GM10266 (cell line): ENCODE results near the gene OR51G2.

Experiments used
- DNase-seq: peaks from one replicate; pipeline ENCODE4 v3.0.0; 2012; ENCODE audit errors: extremely low spot score
- TF ChIP-seq, protein P1 (sequence below): IDR thresholded peaks from 2 replicates; pipeline ENCODE4 v1.5.1; 2012; ENCODE audit warnings: mild to moderate bottlenecking, low read depth; ENCODE audit not compliant: control insufficient read depth, insufficient read depth; ENCODE audit errors: missing control alignments

Gene OR51G2

GRCh38 chr11:4891996-4892640 lies 27.0 kb downstream of the OR51G2 start:
- no peak for DNase-seq
- TF ChIP-seq, protein P1, sequence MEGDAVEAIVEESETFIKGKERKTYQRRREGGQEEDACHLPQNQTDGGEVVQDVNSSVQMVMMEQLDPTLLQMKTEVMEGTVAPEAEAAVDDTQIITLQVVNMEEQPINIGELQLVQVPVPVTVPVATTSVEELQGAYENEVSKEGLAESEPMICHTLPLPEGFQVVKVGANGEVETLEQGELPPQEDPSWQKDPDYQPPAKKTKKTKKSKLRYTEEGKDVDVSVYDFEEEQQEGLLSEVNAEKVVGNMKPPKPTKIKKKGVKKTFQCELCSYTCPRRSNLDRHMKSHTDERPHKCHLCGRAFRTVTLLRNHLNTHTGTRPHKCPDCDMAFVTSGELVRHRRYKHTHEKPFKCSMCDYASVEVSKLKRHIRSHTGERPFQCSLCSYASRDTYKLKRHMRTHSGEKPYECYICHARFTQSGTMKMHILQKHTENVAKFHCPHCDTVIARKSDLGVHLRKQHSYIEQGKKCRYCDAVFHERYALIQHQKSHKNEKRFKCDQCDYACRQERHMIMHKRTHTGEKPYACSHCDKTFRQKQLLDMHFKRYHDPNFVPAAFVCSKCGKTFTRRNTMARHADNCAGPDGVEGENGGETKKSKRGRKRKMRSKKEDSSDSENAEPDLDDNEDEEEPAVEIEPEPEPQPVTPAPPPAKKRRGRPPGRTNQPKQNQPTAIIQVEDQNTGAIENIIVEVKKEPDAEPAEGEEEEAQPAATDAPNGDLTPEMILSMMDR: no peak

- no peak for DNase-seq
- TF ChIP-seq, protein P1: no peak
These were observed 28.9 kb downstream of the OR51G2 start for GRCh38 chr11:4890279-4890678.

GRCh38 chr11:4887591-4887990 lies 31.6 kb downstream of the OR51G2 start:
- TF ChIP-seq, protein P1: no peak
- DNase-seq: no peak

- DNase-seq: no peak
- TF ChIP-seq, protein P1: no peak
These were observed 33.0 kb downstream of the OR51G2 start for GRCh38 chr11:4886186-4886585.

DNA sequence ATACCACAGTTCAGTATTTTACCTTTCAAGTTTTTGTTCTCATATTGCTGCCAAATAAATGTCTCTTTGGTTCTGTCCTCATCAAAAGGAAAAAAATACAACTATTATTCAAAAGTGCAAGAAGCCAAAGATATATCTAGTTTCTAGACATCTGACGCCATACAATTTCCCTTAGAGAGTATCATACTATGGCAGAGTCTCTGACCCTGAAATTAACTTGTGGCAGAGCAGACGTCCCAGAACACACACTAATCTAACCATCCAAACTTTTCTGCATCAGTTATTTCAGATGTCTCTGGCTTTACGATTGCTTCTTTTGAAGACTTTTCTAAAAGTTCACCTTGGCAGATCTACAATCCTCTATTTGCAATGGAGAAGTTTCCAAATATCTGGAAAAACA lies 34.8 kb downstream of the OR51G2 start:
- DNase-seq: no peak
- TF ChIP-seq, protein P1: no peak

GRCh38 chr11:4882543-4882942 lies 36.6 kb downstream of the OR51G2 start:
- TF ChIP-seq, protein P1: no peak
- DNase-seq: no peak

GRCh38 chr11:4881860-4882500 lies 37.2 kb downstream of the OR51G2 start, which contains the start of gene OR51T1:
OR51T1 (plus strand) TSS chr11:4881900; CDS start chr11:4881900, 0 bp downstream.
- DNase-seq: no peak
- TF ChIP-seq, protein P1: no peak
